DND-41 (cell line): ENCODE results near the gene HILPDA.
"Not testable (repeated sequence)": the region's sequence is repeated elsewhere in the genome, so short reads cannot be mapped to it uniquely, and the experiment has no call there.

ENCODE experiments used
- ATAC-seq: fragments of 200-7000 bp; cut with Tn5 transposase; 3 replicates; pipeline ENCODE4 v1.9.1; 2021; ENCODE audit warnings: low read depth; ENCODE audit not compliant: insufficient read depth
- DNase-seq: peaks from one replicate; pipeline ENCODE4 v3.0.0-alpha.2; 2020
- H2AFZ ChIP-seq: 2 replicates; pipeline ENCODE4 v1.6.0; 2012; ENCODE audit warnings: low read depth, low read length
- H3K27ac ChIP-seq: 2 replicates; pipeline ENCODE4 v1.5.1; 2012; ENCODE audit warnings: low read length, inconsistent platforms
- H3K27me3 ChIP-seq: fragments of 200-600 bp; sonication (generic); 2 replicates; pipeline ENCODE4 v1.6.0; 2012; ENCODE audit warnings: low read length, mild to moderate bottlenecking, inconsistent platforms; ENCODE audit not compliant: insufficient read depth, poor library complexity
- H3K36me3 ChIP-seq: 2 replicates; pipeline ENCODE4 v1.5.1; 2012; ENCODE audit warnings: low read length, inconsistent platforms; ENCODE audit not compliant: insufficient read depth
- H3K4me1 ChIP-seq: 2 replicates; pipeline ENCODE4 v1.5.1; 2012; ENCODE audit warnings: mild to moderate bottlenecking, low read length; ENCODE audit not compliant: insufficient read depth
- H3K4me2 ChIP-seq: 2 replicates; pipeline ENCODE4 v1.6.0; 2012; ENCODE audit warnings: mild to moderate bottlenecking, moderate library complexity, low read length, inconsistent platforms; ENCODE audit not compliant: insufficient read depth
- H3K4me3 ChIP-seq, 2 experiments: fragments of 200-600 bp in 1 of 2; shearing (Covaris generic) in 1 of 2; 2 replicates each; pipeline ENCODE4 v1.5.1; 2012 to 2016; ENCODE audit warnings: inconsistent platforms in 2 of 2, low read length in 2 of 2, mild to moderate bottlenecking in 2 of 2, low read depth in 1 of 2, moderate library complexity in 1 of 2
- H3K79me2 ChIP-seq: 2 replicates; pipeline ENCODE4 v1.6.0; 2012; ENCODE audit warnings: low read length, inconsistent platforms; ENCODE audit not compliant: insufficient read depth
- H3K9ac ChIP-seq: 2 replicates; pipeline ENCODE4 v1.6.0; 2012; ENCODE audit warnings: low read depth, mild to moderate bottlenecking, inconsistent platforms, low read length, moderate library complexity
- H3K9me3 ChIP-seq: 2 replicates; pipeline ENCODE4 v1.5.1; 2012; ENCODE audit warnings: low read length, moderate library complexity, mild to moderate bottlenecking, inconsistent platforms; ENCODE audit not compliant: insufficient read depth, severe bottlenecking
- H4K20me1 ChIP-seq: 2 replicates; pipeline ENCODE4 v1.6.0; 2012; ENCODE audit warnings: low read length; ENCODE audit not compliant: insufficient read depth
- CTCF ChIP-seq: IDR thresholded peaks from 2 replicates; pipeline ENCODE4 v1.5.1; 2012; ENCODE audit warnings: borderline replicate concordance, low read length, moderate library complexity, mild to moderate bottlenecking; ENCODE audit not compliant: poor library complexity, severe bottlenecking; ENCODE audit errors: extremely low read depth
- EZH2 ChIP-seq: IDR thresholded peaks from 3 replicates; pipeline ENCODE4 v1.6.1; 2012; ENCODE audit warnings: borderline replicate concordance, low read depth, mild to moderate bottlenecking, moderate library complexity, low read length, inconsistent platforms; ENCODE audit not compliant: severe bottlenecking

The HILPDA gene

GRCh38 chr7:128459394-128459878 lies 3.8 kb downstream of the HILPDA start:
- peak; percentile 64 for DNase-seq

GRCh38 chr7:128462460-128462859 lies 6.8 kb downstream of the HILPDA start:
- peaks cover 13% of the 10 kb centered on the region for H3K4me1 ChIP-seq

More at GRCh38 chr7:128459394-128459878, 3.8 kb downstream of the HILPDA start:
- Histone ChIP-seq H2AFZ (no peak overlapping the region), H3K36me3 (peaks cover 22% of the 10 kb centered on the region), H3K4me3 (no peak overlapping the region), H3K27me3 (no peaks in the 10 kb centered on the region), H3K27ac (no peak overlapping the region), H3K4me2 (no peak overlapping the region), H3K9me3 (no peaks in the 10 kb centered on the region), H3K79me2 (peaks cover 61% of the 10 kb centered on the region), H3K4me1 (peaks cover 36% of the 10 kb centered on the region), H3K9ac (no peak overlapping the region), H4K20me1 (peaks cover 12% of the 10 kb centered on the region)
- TF ChIP-seq EZH2: no peak
- peak; percentile 76 for TF ChIP-seq CTCF
- ATAC-seq: peak; percentile 49

GRCh38 chr7:128463345-128463744 lies 7.7 kb downstream of the HILPDA start:
- not testable (repeated sequence) for H3K9me3 ChIP-seq, H3K4me2 ChIP-seq, H3K4me1 ChIP-seq, DNase-seq, H3K27me3 ChIP-seq, H3K4me3 ChIP-seq, ATAC-seq, H4K20me1 ChIP-seq, H3K9ac ChIP-seq, H3K36me3 ChIP-seq, H2AFZ ChIP-seq, H3K27ac ChIP-seq
- H3K79me2 ChIP-seq: peaks cover 33% of the 10 kb centered on the region

More at GRCh38 chr7:128462460-128462859, 6.8 kb downstream of the HILPDA start:
- H3K36me3 ChIP-seq: peaks cover 11% of the 10 kb centered on the region
- no peak overlapping the region for H3K4me2 ChIP-seq
- H4K20me1 ChIP-seq: peaks cover 4% of the 10 kb centered on the region; the same call in 1 of the 2 replicates
- no peak overlapping the region for H3K27ac ChIP-seq
- no peak overlapping the region for H2AFZ ChIP-seq
- ATAC-seq: no peak
- no peaks in the 10 kb centered on the region for H3K9me3 ChIP-seq
- peaks cover 42% of the 10 kb centered on the region for H3K79me2 ChIP-seq
- no peak for DNase-seq
- no peaks in the 10 kb centered on the region for H3K27me3 ChIP-seq
- H3K4me3 ChIP-seq: no peak overlapping the region
- no peak overlapping the region for H3K9ac ChIP-seq
- TF ChIP-seq CTCF: no peak
- TF ChIP-seq EZH2: no peak

DNA sequence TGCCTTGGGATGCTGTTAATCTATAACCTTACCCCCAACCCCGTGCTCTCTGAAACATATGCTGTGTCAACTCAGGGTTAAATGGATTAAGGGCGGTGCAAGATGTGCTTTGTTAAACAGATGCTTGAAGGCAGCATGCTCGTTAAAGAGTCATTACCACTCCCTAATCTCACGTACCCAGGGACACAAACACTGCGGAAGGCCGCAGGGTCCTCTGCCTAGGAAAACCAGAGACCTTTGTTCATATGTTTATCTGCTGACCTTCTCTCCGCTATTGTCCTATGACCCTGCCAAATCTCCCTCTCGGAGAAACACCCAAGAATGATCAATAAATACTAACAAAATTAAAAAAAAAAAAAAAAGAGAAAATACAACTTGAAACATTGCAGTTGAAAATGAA lies 8.3 kb downstream of the HILPDA start:
- not testable (repeated sequence) for H3K27me3 ChIP-seq, H3K4me1 ChIP-seq, H3K27ac ChIP-seq, H3K9ac ChIP-seq, H3K9me3 ChIP-seq, H3K36me3 ChIP-seq, H3K4me3 ChIP-seq, H4K20me1 ChIP-seq, H3K4me2 ChIP-seq, H2AFZ ChIP-seq, DNase-seq, ATAC-seq
- H3K79me2 ChIP-seq: peaks cover 27% of the 10 kb centered on the region

- H3K9me3 ChIP-seq, H3K36me3 ChIP-seq, H3K27ac ChIP-seq, DNase-seq, ATAC-seq, H3K4me2 ChIP-seq, H3K4me1 ChIP-seq, H3K79me2 ChIP-seq, H3K9ac ChIP-seq, H4K20me1 ChIP-seq, H3K27me3 ChIP-seq, H3K4me3 ChIP-seq, H2AFZ ChIP-seq: not testable (repeated sequence)
Observed at GRCh38 chr7:128466871-128467270, 11.2 kb downstream of the HILPDA start.
